Measurements from ENCODE around the gene KLF6.

KLF6 gene

DNA sequence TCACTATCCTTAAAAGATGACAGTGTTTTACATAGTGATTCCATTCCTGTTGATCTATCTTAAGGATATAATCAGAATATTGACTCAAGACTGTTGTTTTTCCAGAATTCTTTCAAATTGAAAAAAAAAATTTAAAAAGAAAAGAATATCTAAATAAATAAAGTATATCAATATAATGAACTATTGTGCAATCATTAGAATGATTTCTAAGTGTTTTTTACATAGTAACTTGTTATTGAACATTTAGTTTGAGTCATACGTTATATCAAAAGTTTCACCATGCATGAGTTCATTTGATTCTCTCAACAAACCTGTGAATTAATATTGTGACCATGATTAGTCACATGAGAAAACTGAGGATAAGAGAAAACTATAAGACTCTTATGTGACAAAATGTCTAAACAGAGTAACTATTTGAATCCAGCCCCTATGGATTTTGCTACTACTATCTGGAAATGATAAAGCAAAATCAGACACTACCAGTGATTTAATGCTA, 46.1 kb downstream of the KLF6 start:
- TF ChIP-seq EZH2phosphoT487 (IDR thresholded peaks at IDR 0.05; ENCODE audit: borderline replicate concordance, low read length): no peak
- no peak for TF ChIP-seq CTCF (IDR thresholded peaks at IDR 0.05; ENCODE audit: low read depth, low read length, poor library complexity, severe bottlenecking)
- no peaks in the 10 kb centered on the region for H3K9me2 ChIP-seq (replicated peaks; ENCODE audit: control insufficient read depth, low read length)
- no peaks in the 10 kb centered on the region for H3K36me3 ChIP-seq (ENCODE audit: control insufficient read depth, low read length)
- no peaks in the 10 kb centered on the region for H4K20me1 ChIP-seq (ENCODE audit: control insufficient read depth, insufficient read depth, low read depth, low read length)
- no peaks in the 10 kb centered on the region for H3F3A ChIP-seq (ENCODE audit: control insufficient read depth, insufficient read depth)
- no peak overlapping the region for H3K4me2 ChIP-seq (ENCODE audit: low read length)
- no peak overlapping the region for H3K27ac ChIP-seq (ENCODE audit: low read depth, low read length)
- H3K4me3 ChIP-seq (ENCODE audit: low read length): no peak overlapping the region
- no peaks in the 10 kb centered on the region for H3K4me1 ChIP-seq (ENCODE audit: control insufficient read depth, low read length)
- no peaks in the 10 kb centered on the region for H3K27me3 ChIP-seq (ENCODE audit: control insufficient read depth, low read length)
- H3K9me3 ChIP-seq (ENCODE audit: control insufficient read depth, insufficient read depth, low read length): no peaks in the 10 kb centered on the region
- H3K79me2 ChIP-seq (ENCODE audit: control insufficient read depth, low read length): no peaks in the 10 kb centered on the region

- no peaks in the 10 kb centered on the region for H4K20me1 ChIP-seq (ENCODE audit: control insufficient read depth, insufficient read depth, low read depth, low read length)
- H3K27ac ChIP-seq (ENCODE audit: low read depth, low read length): no peak overlapping the region
- TF ChIP-seq EZH2phosphoT487 (IDR thresholded peaks at IDR 0.05; ENCODE audit: borderline replicate concordance, low read length): no peak
- TF ChIP-seq CTCF (IDR thresholded peaks at IDR 0.05; ENCODE audit: low read depth, low read length, poor library complexity, severe bottlenecking): no peak
- no peaks in the 10 kb centered on the region for H3F3A ChIP-seq (ENCODE audit: control insufficient read depth, insufficient read depth)
- no peaks in the 10 kb centered on the region for H3K27me3 ChIP-seq (ENCODE audit: control insufficient read depth, low read length)
- H3K9me3 ChIP-seq (ENCODE audit: control insufficient read depth, insufficient read depth, low read length): no peaks in the 10 kb centered on the region
- H3K4me2 ChIP-seq (ENCODE audit: low read length): no peak overlapping the region
- no peaks in the 10 kb centered on the region for H3K36me3 ChIP-seq (ENCODE audit: control insufficient read depth, low read length)
- H3K4me1 ChIP-seq (ENCODE audit: control insufficient read depth, low read length): no peaks in the 10 kb centered on the region
- no peaks in the 10 kb centered on the region for H3K79me2 ChIP-seq (ENCODE audit: control insufficient read depth, low read length)
- no peak overlapping the region for H3K4me3 ChIP-seq (ENCODE audit: low read length)
- no peaks in the 10 kb centered on the region for H3K9me2 ChIP-seq (replicated peaks; ENCODE audit: control insufficient read depth, low read length)
Observed at GRCh38 chr10:3737864-3738263, 47.1 kb downstream of the KLF6 start.

DNA sequence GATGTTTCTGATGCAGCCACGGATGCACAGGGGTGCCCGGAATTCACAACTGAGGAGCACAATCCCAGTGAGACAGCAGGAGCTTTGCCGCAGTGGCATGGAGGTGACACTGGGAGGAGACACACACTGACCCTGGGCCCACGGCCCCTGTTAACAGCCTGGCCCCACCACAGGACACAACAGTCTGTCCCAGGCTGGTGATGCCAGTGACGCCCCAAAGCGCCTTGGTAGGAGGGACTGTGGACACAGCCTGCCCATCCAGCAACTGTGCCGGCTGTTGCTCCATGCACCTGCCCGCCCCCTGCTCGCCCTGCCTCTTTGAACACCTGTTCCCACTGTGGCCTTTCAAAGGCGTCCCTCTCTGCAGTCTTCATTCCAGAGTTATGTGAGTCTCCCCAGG, 49.8 kb downstream of the KLF6 start:
- H3K4me1 ChIP-seq (ENCODE audit: control insufficient read depth, low read length): no peaks in the 10 kb centered on the region
- no peak overlapping the region for H3K4me3 ChIP-seq (ENCODE audit: low read length)
- H3K27me3 ChIP-seq (ENCODE audit: control insufficient read depth, low read length): no peaks in the 10 kb centered on the region
- H3K9me2 ChIP-seq (replicated peaks; ENCODE audit: control insufficient read depth, low read length): no peaks in the 10 kb centered on the region
- H3F3A ChIP-seq (ENCODE audit: control insufficient read depth, insufficient read depth): no peaks in the 10 kb centered on the region
- TF ChIP-seq EZH2phosphoT487 (IDR thresholded peaks at IDR 0.05; ENCODE audit: borderline replicate concordance, low read length) (no peak), CTCF (IDR thresholded peaks at IDR 0.05; ENCODE audit: low read depth, low read length, poor library complexity, severe bottlenecking) (no peak)
- H3K79me2 ChIP-seq (ENCODE audit: control insufficient read depth, low read length): no peaks in the 10 kb centered on the region
- peaks cover 1% of the 10 kb centered on the region; the same call in 1 of the 2 replicates for H3K9me3 ChIP-seq (ENCODE audit: control insufficient read depth, insufficient read depth, low read length)
- H3K27ac ChIP-seq (ENCODE audit: low read depth, low read length): no peak overlapping the region
- no peak overlapping the region for H3K4me2 ChIP-seq (ENCODE audit: low read length)
- H4K20me1 ChIP-seq (ENCODE audit: control insufficient read depth, insufficient read depth, low read depth, low read length): no peaks in the 10 kb centered on the region
- no peaks in the 10 kb centered on the region for H3K36me3 ChIP-seq (ENCODE audit: control insufficient read depth, low read length)

All from DOHH2 (cell line).